ENCODE results near the gene LRP2BP. TPM values are rescaled to one million over a fixed set of nuclear protein-coding genes. Genes with fewer than 3 reads are reported as not detected.
"Not testable (repeated sequence)": the region's sequence is repeated elsewhere in the genome, so short reads cannot be mapped to it uniquely, and the experiment has no call there.

The LRP2BP gene
- total RNA-seq, 1 experiment from 2014 or later, result 0.20 TPM

GRCh38 chr4:185328586-185328985 is 67.1 kb downstream of the LRP2BP start:
- DNase-seq, result no peak
- H3K27me3 ChIP-seq (replicated peaks; ENCODE audit: control insufficient read depth, insufficient read depth, low read length), result no peaks in the 10 kb centered on the region
- POLR2A ChIA-PET, result no interaction called here
- Mint-ChIP-seq H3K36me3 (ENCODE audit: insufficient read depth, unreplicated experiment) (peaks cover 41% of the 10 kb centered on the region), H3K4me3 (ENCODE audit: unreplicated experiment) (no peak overlapping the region), H3K9me3 (ENCODE audit: unreplicated experiment) (peaks cover 37% of the 10 kb centered on the region), H3K27ac (ENCODE audit: unreplicated experiment) (peak overlapping the region; percentile 60), H3K4me1 (ENCODE audit: low read depth, unreplicated experiment) (peaks cover 23% of the 10 kb centered on the region), H3K27me3 (ENCODE audit: insufficient read depth, unreplicated experiment) (no peaks in the 10 kb centered on the region)
- no peak overlapping the region for H3K4me3 ChIP-seq (ENCODE audit: low read depth, low read length)
- no TSS peak for BruUV-seq (replicated peaks)
- H3K4me1 ChIP-seq, result peaks cover 18% of the 10 kb centered on the region; the same call in 1 of the 2 replicates
- peaks cover 51% of the 10 kb centered on the region for H3K9me3 ChIP-seq
- CTCF ChIA-PET, result interaction anchor here (0.5 kb wide), 1 partner anchor 57 kb away, joined by 3 read pairs; no protein-coding TSS in a partner anchor
- intact Hi-C loops (cut with micrococcal nuclease; ENCODE audit: unreplicated experiment), result no loop called here
- H3K36me3 ChIP-seq (ENCODE audit: control insufficient read depth, insufficient read depth, low read length), result no peaks in the 10 kb centered on the region
- no peak for TF ChIP-seq CTCF (IDR thresholded peaks at IDR 0.05; ENCODE audit: insufficient read depth in 1 of 2, low read depth in 1 of 2, low read length in 1 of 2, severe bottlenecking in 1 of 2, unreplicated experiment in 1 of 2)

- H3K36me3 Mint-ChIP-seq (ENCODE audit: insufficient read depth, unreplicated experiment), result peaks cover 44% of the 10 kb centered on the region
- POLR2A ChIA-PET, result not testable (repeated sequence)
- H3K4me1 ChIP-seq, result peaks cover 18% of the 10 kb centered on the region; the same call in 1 of the 2 replicates
These were observed 70.0 kb downstream of the LRP2BP start for GRCh38 chr4:185325721-185326120.

GRCh38 chr4:185324361-185324760 is 71.4 kb downstream of the LRP2BP start:
- intact Hi-C loops (cut with micrococcal nuclease; ENCODE audit: unreplicated experiment); CTCF ChIA-PET: not testable (repeated sequence)
- peaks cover 29% of the 10 kb centered on the region for H3K9me3 Mint-ChIP-seq (ENCODE audit: unreplicated experiment)

More at GRCh38 chr4:185325721-185326120, 70.0 kb downstream of the LRP2BP start:
- intact Hi-C loops (cut with micrococcal nuclease; ENCODE audit: unreplicated experiment); BruUV-seq (replicated peaks); H3K4me3 ChIP-seq (ENCODE audit: low read depth, low read length); DNase-seq; H3K4me3 Mint-ChIP-seq (ENCODE audit: unreplicated experiment); H3K27me3 Mint-ChIP-seq (ENCODE audit: insufficient read depth, unreplicated experiment); H3K36me3 ChIP-seq (ENCODE audit: control insufficient read depth, insufficient read depth, low read length); H3K27me3 ChIP-seq (replicated peaks; ENCODE audit: control insufficient read depth, insufficient read depth, low read length); CTCF ChIA-PET; H3K27ac Mint-ChIP-seq (ENCODE audit: unreplicated experiment): not testable (repeated sequence)
- H3K9me3 ChIP-seq, result peaks cover 65% of the 10 kb centered on the region
- peaks cover 23% of the 10 kb centered on the region for H3K4me1 Mint-ChIP-seq (ENCODE audit: low read depth, unreplicated experiment)
- peaks cover 38% of the 10 kb centered on the region for H3K9me3 Mint-ChIP-seq (ENCODE audit: unreplicated experiment)

GRCh38 chr4:185323606-185324005 is 72.1 kb downstream of the LRP2BP start:
- no peaks in the 10 kb centered on the region for H3K27me3 ChIP-seq (replicated peaks; ENCODE audit: control insufficient read depth, insufficient read depth, low read length)
- no TSS peak for BruUV-seq (replicated peaks)
- TF ChIP-seq CTCF (IDR thresholded peaks at IDR 0.05; ENCODE audit: insufficient read depth in 1 of 2, low read depth in 1 of 2, low read length in 1 of 2, severe bottlenecking in 1 of 2, unreplicated experiment in 1 of 2), result no peak
- H3K4me3 Mint-ChIP-seq (ENCODE audit: unreplicated experiment), result no peak overlapping the region
- intact Hi-C loops (cut with micrococcal nuclease; ENCODE audit: unreplicated experiment), result no loop called here
- no peaks in the 10 kb centered on the region for H3K36me3 ChIP-seq (ENCODE audit: control insufficient read depth, insufficient read depth, low read length)
- peaks cover 19% of the 10 kb centered on the region; the same call in 1 of the 2 replicates for H3K4me1 ChIP-seq
- POLR2A ChIA-PET, result no interaction called here
- peaks cover 22% of the 10 kb centered on the region for H3K9me3 Mint-ChIP-seq (ENCODE audit: unreplicated experiment)
- no peaks in the 10 kb centered on the region for H3K27me3 Mint-ChIP-seq (ENCODE audit: insufficient read depth, unreplicated experiment)
- H3K9me3 ChIP-seq, result peaks cover 52% of the 10 kb centered on the region
- H3K4me1 Mint-ChIP-seq (ENCODE audit: low read depth, unreplicated experiment), result peaks cover 12% of the 10 kb centered on the region
- CTCF ChIA-PET, result no interaction called here
- H3K36me3 Mint-ChIP-seq (ENCODE audit: insufficient read depth, unreplicated experiment), result peaks cover 38% of the 10 kb centered on the region
- H3K4me3 ChIP-seq (ENCODE audit: low read depth, low read length), result no peak overlapping the region
- peak overlapping the region; percentile 36 for H3K27ac Mint-ChIP-seq (ENCODE audit: unreplicated experiment)
- DNase-seq, result no peak

More at GRCh38 chr4:185324361-185324760, 71.4 kb downstream of the LRP2BP start:
- peak; percentile 49 to 62 for DNase-seq
- H3K27me3 ChIP-seq (replicated peaks; ENCODE audit: control insufficient read depth, insufficient read depth, low read length); POLR2A ChIA-PET; H3K27me3 Mint-ChIP-seq (ENCODE audit: insufficient read depth, unreplicated experiment); BruUV-seq (replicated peaks); H3K36me3 ChIP-seq (ENCODE audit: control insufficient read depth, insufficient read depth, low read length); H3K4me3 ChIP-seq (ENCODE audit: low read depth, low read length): not testable (repeated sequence)
- Histone ChIP-seq H3K9me3 (peaks cover 59% of the 10 kb centered on the region), H3K4me1 (peaks cover 18% of the 10 kb centered on the region; the same call in 1 of the 2 replicates)
- peak overlapping the region; percentile 36 for H3K27ac Mint-ChIP-seq (ENCODE audit: unreplicated experiment)
- H3K4me3 Mint-ChIP-seq (ENCODE audit: unreplicated experiment), result peak overlapping the region; percentile 29
- H3K4me1 Mint-ChIP-seq (ENCODE audit: low read depth, unreplicated experiment), result peaks cover 14% of the 10 kb centered on the region
- H3K36me3 Mint-ChIP-seq (ENCODE audit: insufficient read depth, unreplicated experiment), result peaks cover 38% of the 10 kb centered on the region
